ENCODE results near the gene RASGRF2.
A peak's percentile ranks its signal among the peaks of the same experiment; 100 is the strongest.

RASGRF2 gene

GRCh38 chr5:80985600-80986228 lies 25.6 kb downstream of the RASGRF2 start:
- no peaks in the 10 kb centered on the region for H3K27me3 Mint-ChIP-seq (ENCODE audit: low read depth)
- H3K9me3 Mint-ChIP-seq = no peaks in the 10 kb centered on the region
- H3K4me1 Mint-ChIP-seq (ENCODE audit: low read depth) = peaks cover 23% of the 10 kb centered on the region
- H3K4me3 Mint-ChIP-seq = no peak overlapping the region
- H3K27ac Mint-ChIP-seq = no peak overlapping the region
- peaks cover 4% of the 10 kb centered on the region for H3K36me3 Mint-ChIP-seq (ENCODE audit: low read depth)

GRCh38 chr5:80986382-80986781 lies 26.2 kb downstream of the RASGRF2 start:
- peaks cover 23% of the 10 kb centered on the region for H3K4me1 Mint-ChIP-seq (ENCODE audit: low read depth)
- no peaks in the 10 kb centered on the region for H3K27me3 Mint-ChIP-seq (ENCODE audit: low read depth)
- no peak overlapping the region for H3K4me3 Mint-ChIP-seq
- no peak overlapping the region for H3K27ac Mint-ChIP-seq
- peaks cover 5% of the 10 kb centered on the region for H3K36me3 Mint-ChIP-seq (ENCODE audit: low read depth)
- no peaks in the 10 kb centered on the region for H3K9me3 Mint-ChIP-seq

GRCh38 chr5:80987078-80987766 lies 27.1 kb downstream of the RASGRF2 start:
- Mint-ChIP-seq H3K4me1 (ENCODE audit: low read depth) (peaks cover 23% of the 10 kb centered on the region), H3K27ac (no peak overlapping the region), H3K4me3 (no peak overlapping the region), H3K27me3 (ENCODE audit: low read depth) (no peaks in the 10 kb centered on the region), H3K36me3 (ENCODE audit: low read depth) (peaks cover 5% of the 10 kb centered on the region), H3K9me3 (no peaks in the 10 kb centered on the region)

- peaks cover 24% of the 10 kb centered on the region for H3K4me1 Mint-ChIP-seq (ENCODE audit: low read depth)
- H3K27me3 Mint-ChIP-seq (ENCODE audit: low read depth) = no peaks in the 10 kb centered on the region
- no peak overlapping the region for H3K27ac Mint-ChIP-seq
- H3K36me3 Mint-ChIP-seq (ENCODE audit: low read depth) = peaks cover 5% of the 10 kb centered on the region
- no peak overlapping the region for H3K4me3 Mint-ChIP-seq
- H3K9me3 Mint-ChIP-seq = no peaks in the 10 kb centered on the region
These were observed 28.3 kb downstream of the RASGRF2 start for GRCh38 chr5:80988419-80988935.

GRCh38 chr5:80989883-80990282 lies 29.7 kb downstream of the RASGRF2 start:
- Mint-ChIP-seq H3K9me3 (no peaks in the 10 kb centered on the region), H3K27me3 (ENCODE audit: low read depth) (no peaks in the 10 kb centered on the region), H3K36me3 (ENCODE audit: low read depth) (peaks cover 5% of the 10 kb centered on the region), H3K27ac (no peak overlapping the region), H3K4me3 (no peak overlapping the region), H3K4me1 (ENCODE audit: low read depth) (peaks cover 24% of the 10 kb centered on the region)

- Mint-ChIP-seq H3K9me3 (no peaks in the 10 kb centered on the region), H3K27ac (no peak overlapping the region), H3K4me3 (no peak overlapping the region), H3K4me1 (ENCODE audit: low read depth) (peaks cover 24% of the 10 kb centered on the region), H3K36me3 (ENCODE audit: low read depth) (peaks cover 5% of the 10 kb centered on the region), H3K27me3 (ENCODE audit: low read depth) (no peaks in the 10 kb centered on the region)
These were observed 30.4 kb downstream of the RASGRF2 start for GRCh38 chr5:80990527-80990926.

- Mint-ChIP-seq H3K4me1 (ENCODE audit: low read depth) (peaks cover 23% of the 10 kb centered on the region), H3K36me3 (ENCODE audit: low read depth) (peaks cover 5% of the 10 kb centered on the region), H3K4me3 (no peak overlapping the region), H3K27ac (no peak overlapping the region), H3K27me3 (ENCODE audit: low read depth) (no peaks in the 10 kb centered on the region), H3K9me3 (no peaks in the 10 kb centered on the region)
These were observed 30.8 kb downstream of the RASGRF2 start for GRCh38 chr5:80990971-80991370.

GRCh38 chr5:80995908-80996307 lies 35.7 kb downstream of the RASGRF2 start:
- no peaks in the 10 kb centered on the region for H3K9me3 Mint-ChIP-seq
- H3K27me3 Mint-ChIP-seq (ENCODE audit: low read depth) = no peaks in the 10 kb centered on the region
- H3K27ac Mint-ChIP-seq = no peak overlapping the region
- peaks cover 4% of the 10 kb centered on the region for H3K36me3 Mint-ChIP-seq (ENCODE audit: low read depth)
- peaks cover 29% of the 10 kb centered on the region for H3K4me1 Mint-ChIP-seq (ENCODE audit: low read depth)
- no peak overlapping the region for H3K4me3 Mint-ChIP-seq

GRCh38 chr5:80998590-80998979 lies 38.4 kb downstream of the RASGRF2 start:
- peaks cover 24% of the 10 kb centered on the region for H3K4me1 Mint-ChIP-seq (ENCODE audit: low read depth)
- H3K27me3 Mint-ChIP-seq (ENCODE audit: low read depth) = no peaks in the 10 kb centered on the region
- H3K36me3 Mint-ChIP-seq (ENCODE audit: low read depth) = peaks cover 4% of the 10 kb centered on the region
- H3K9me3 Mint-ChIP-seq = no peaks in the 10 kb centered on the region
- H3K4me3 Mint-ChIP-seq = peak overlapping the region; percentile 68
- H3K27ac Mint-ChIP-seq = peak overlapping the region; percentile 41

- H3K36me3 Mint-ChIP-seq (ENCODE audit: low read depth) = peaks cover 6% of the 10 kb centered on the region
- H3K4me3 Mint-ChIP-seq = no peak overlapping the region
- H3K4me1 Mint-ChIP-seq (ENCODE audit: low read depth) = peaks cover 46% of the 10 kb centered on the region
- no peaks in the 10 kb centered on the region for H3K27me3 Mint-ChIP-seq (ENCODE audit: low read depth)
- no peaks in the 10 kb centered on the region for H3K9me3 Mint-ChIP-seq
- H3K27ac Mint-ChIP-seq = peak overlapping the region; percentile 69
These were observed 43.7 kb downstream of the RASGRF2 start for GRCh38 chr5:81003811-81004386.

GRCh38 chr5:81005708-81006107 lies 45.5 kb downstream of the RASGRF2 start:
- Mint-ChIP-seq H3K27ac (peak overlapping the region; percentile 66), H3K4me1 (ENCODE audit: low read depth) (peaks cover 43% of the 10 kb centered on the region), H3K36me3 (ENCODE audit: low read depth) (peaks cover 6% of the 10 kb centered on the region), H3K9me3 (no peaks in the 10 kb centered on the region), H3K4me3 (peak overlapping the region; percentile 34), H3K27me3 (ENCODE audit: low read depth) (no peaks in the 10 kb centered on the region)

- Mint-ChIP-seq H3K4me1 (ENCODE audit: low read depth) (peaks cover 43% of the 10 kb centered on the region), H3K27ac (peak overlapping the region; percentile 86), H3K4me3 (peak overlapping the region; percentile 81), H3K9me3 (no peaks in the 10 kb centered on the region), H3K36me3 (ENCODE audit: low read depth) (peaks cover 6% of the 10 kb centered on the region), H3K27me3 (ENCODE audit: low read depth) (no peaks in the 10 kb centered on the region)
These were observed 46.1 kb downstream of the RASGRF2 start for GRCh38 chr5:81006231-81006630.

- H3K27ac Mint-ChIP-seq = peak overlapping the region; percentile 86
- H3K36me3 Mint-ChIP-seq (ENCODE audit: low read depth) = peaks cover 6% of the 10 kb centered on the region
- no peaks in the 10 kb centered on the region for H3K27me3 Mint-ChIP-seq (ENCODE audit: low read depth)
- H3K4me1 Mint-ChIP-seq (ENCODE audit: low read depth) = peaks cover 43% of the 10 kb centered on the region
- H3K9me3 Mint-ChIP-seq = no peaks in the 10 kb centered on the region
- peak overlapping the region; percentile 81 for H3K4me3 Mint-ChIP-seq
These were observed 46.9 kb downstream of the RASGRF2 start for GRCh38 chr5:81006947-81007636.

GRCh38 chr5:81007637-81008027 lies 47.5 kb downstream of the RASGRF2 start:
- peaks cover 43% of the 10 kb centered on the region for H3K4me1 Mint-ChIP-seq (ENCODE audit: low read depth)
- no peaks in the 10 kb centered on the region for H3K27me3 Mint-ChIP-seq (ENCODE audit: low read depth)
- peaks cover 6% of the 10 kb centered on the region for H3K36me3 Mint-ChIP-seq (ENCODE audit: low read depth)
- H3K27ac Mint-ChIP-seq = peak overlapping the region; percentile 86
- H3K9me3 Mint-ChIP-seq = no peaks in the 10 kb centered on the region
- H3K4me3 Mint-ChIP-seq = peak overlapping the region; percentile 81

All from T-helper 1 cell treated with Interleukin-12 subunit alpha and Interleukin-12 subunit beta and Interleukin-4 antibody, amounts not matched to agents 30 μg/mL and 1 μg/mL, for 36 hours (primary cell).